ENCODE measurements around the gene HCAR1. TPM values are rescaled to one million over a fixed set of nuclear protein-coding genes. Genes with fewer than 3 reads are reported as not detected.

Gene HCAR1
- polyA plus RNA-seq, 1 donor (not counting 4 experiments of a cell fraction or from before 2014, with no cell fraction given) = 0.07 TPM

GRCh38 chr12:122686538-122686937 is 44.1 kb downstream of the HCAR1 start:
- no peaks in the 10 kb centered on the region for H3K9me1 ChIP-seq (ENCODE audit: control insufficient read depth, extremely low read depth, insufficient read depth, low read length)
- no peak overlapping the region for H3K4me3 ChIP-seq (ENCODE audit: control insufficient read depth in 2 of 3, extremely low read depth in 1 of 3, insufficient read depth in 2 of 3, low read depth in 1 of 3, low read length in 3 of 3)
- no peaks in the 10 kb centered on the region for H3K36me3 ChIP-seq (ENCODE audit: control insufficient read depth in 2 of 2, extremely low read depth in 1 of 2, insufficient read depth in 2 of 2, low read length in 2 of 2)
- H2AFZ ChIP-seq (ENCODE audit: control insufficient read depth, low read length) = no peak overlapping the region
- no peaks in the 10 kb centered on the region for H4K20me1 ChIP-seq (ENCODE audit: control insufficient read depth, extremely low read depth, insufficient read depth, low read length)
- TF ChIP-seq, protein P1, sequence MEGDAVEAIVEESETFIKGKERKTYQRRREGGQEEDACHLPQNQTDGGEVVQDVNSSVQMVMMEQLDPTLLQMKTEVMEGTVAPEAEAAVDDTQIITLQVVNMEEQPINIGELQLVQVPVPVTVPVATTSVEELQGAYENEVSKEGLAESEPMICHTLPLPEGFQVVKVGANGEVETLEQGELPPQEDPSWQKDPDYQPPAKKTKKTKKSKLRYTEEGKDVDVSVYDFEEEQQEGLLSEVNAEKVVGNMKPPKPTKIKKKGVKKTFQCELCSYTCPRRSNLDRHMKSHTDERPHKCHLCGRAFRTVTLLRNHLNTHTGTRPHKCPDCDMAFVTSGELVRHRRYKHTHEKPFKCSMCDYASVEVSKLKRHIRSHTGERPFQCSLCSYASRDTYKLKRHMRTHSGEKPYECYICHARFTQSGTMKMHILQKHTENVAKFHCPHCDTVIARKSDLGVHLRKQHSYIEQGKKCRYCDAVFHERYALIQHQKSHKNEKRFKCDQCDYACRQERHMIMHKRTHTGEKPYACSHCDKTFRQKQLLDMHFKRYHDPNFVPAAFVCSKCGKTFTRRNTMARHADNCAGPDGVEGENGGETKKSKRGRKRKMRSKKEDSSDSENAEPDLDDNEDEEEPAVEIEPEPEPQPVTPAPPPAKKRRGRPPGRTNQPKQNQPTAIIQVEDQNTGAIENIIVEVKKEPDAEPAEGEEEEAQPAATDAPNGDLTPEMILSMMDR (optimal IDR thresholded peaks at IDR 0.05 in 1 of 3, IDR thresholded peaks at IDR 0.05 in 1 of 3, conservative IDR thresholded peaks at IDR 0.05 in 1 of 3; ENCODE audit: extremely low read depth in 1 of 3, insufficient read depth in 2 of 3, low read length in 3 of 3) = no peak
- no peak for TF ChIP-seq EZH2 (IDR thresholded peaks at IDR 0.05; ENCODE audit: low read length)
- H3K27ac ChIP-seq (ENCODE audit: control insufficient read depth, insufficient read depth, low read length) = no peak overlapping the region
- no peak for FAIRE-seq
- H3K9ac ChIP-seq (ENCODE audit: control insufficient read depth, extremely low read depth, insufficient read depth, low read length) = no peak overlapping the region
- dilution Hi-C loops (cut with MboI; ENCODE audit: extremely low pct_ligation_motif_present, low sequenced_read_pairs) = no loop called here
- no peak for DNase-seq (ENCODE audit: low read depth, low spot score)
- no peak overlapping the region for H3K4me2 ChIP-seq (ENCODE audit: control insufficient read depth, extremely low read depth, insufficient read depth, low read depth, low read length)
- H3K4me1 ChIP-seq (ENCODE audit: control insufficient read depth, extremely low read depth, insufficient read depth, low read length) = no peaks in the 10 kb centered on the region
- H3K79me2 ChIP-seq (ENCODE audit: control insufficient read depth, insufficient read depth, low read length) = no peaks in the 10 kb centered on the region
- no peaks in the 10 kb centered on the region for H3K27me3 ChIP-seq (ENCODE audit: control insufficient read depth, extremely low read depth, insufficient read depth, low read length)
- no peaks in the 10 kb centered on the region for H3K9me3 ChIP-seq (ENCODE audit: control insufficient read depth, low read depth, low read length)

GRCh38 chr12:122684297-122684813 is 46.3 kb downstream of the HCAR1 start:
- FAIRE-seq = no peak
- no peaks in the 10 kb centered on the region for H3K79me2 ChIP-seq (ENCODE audit: control insufficient read depth, insufficient read depth, low read length)

More at GRCh38 chr12:122684297-122684813, 46.3 kb downstream of the HCAR1 start:
- Histone ChIP-seq H3K4me3 (ENCODE audit: control insufficient read depth in 2 of 3, extremely low read depth in 1 of 3, insufficient read depth in 2 of 3, low read depth in 1 of 3, low read length in 3 of 3) (no peak overlapping the region), H3K27ac (ENCODE audit: control insufficient read depth, insufficient read depth, low read length) (no peak overlapping the region), H3K9me3 (ENCODE audit: control insufficient read depth, low read depth, low read length) (no peaks in the 10 kb centered on the region), H3K9ac (ENCODE audit: control insufficient read depth, extremely low read depth, insufficient read depth, low read length) (no peak overlapping the region), H3K9me1 (ENCODE audit: control insufficient read depth, extremely low read depth, insufficient read depth, low read length) (no peaks in the 10 kb centered on the region), H3K27me3 (ENCODE audit: control insufficient read depth, extremely low read depth, insufficient read depth, low read length) (no peaks in the 10 kb centered on the region), H3K36me3 (ENCODE audit: control insufficient read depth in 2 of 2, extremely low read depth in 1 of 2, insufficient read depth in 2 of 2, low read length in 2 of 2) (no peaks in the 10 kb centered on the region), H4K20me1 (ENCODE audit: control insufficient read depth, extremely low read depth, insufficient read depth, low read length) (no peaks in the 10 kb centered on the region), H2AFZ (ENCODE audit: control insufficient read depth, low read length) (no peak overlapping the region), H3K4me2 (ENCODE audit: control insufficient read depth, extremely low read depth, insufficient read depth, low read depth, low read length) (no peak overlapping the region), H3K4me1 (ENCODE audit: control insufficient read depth, extremely low read depth, insufficient read depth, low read length) (peaks cover 7% of the 10 kb centered on the region)
- TF ChIP-seq EZH2 (IDR thresholded peaks at IDR 0.05; ENCODE audit: low read length) = no peak
- TF ChIP-seq, protein P1 (optimal IDR thresholded peaks at IDR 0.05 in 1 of 3, IDR thresholded peaks at IDR 0.05 in 1 of 3, conservative IDR thresholded peaks at IDR 0.05 in 1 of 3; ENCODE audit: extremely low read depth in 1 of 3, insufficient read depth in 2 of 3, low read length in 3 of 3) = no peak
- DNase-seq (ENCODE audit: low read depth, low spot score) = no peak
- dilution Hi-C loops (cut with MboI; ENCODE audit: extremely low pct_ligation_motif_present, low sequenced_read_pairs) = no loop called here
